HEK293T (cell line): ENCODE results near the gene CACNB1.

Experiments used
- CTCF ChIA-PET: fragments of 350-600 bp; formaldehyde crosslinking; extraction: SDS; loops from one replicate; lab custom pipeline; 2021; ENCODE audit warnings: antibody characterized with exemption, inconsistent platforms; lab: Yijun Ruan, JAX
- POLR2A ChIA-PET: fragments of 350-600 bp; formaldehyde crosslinking; extraction: SDS; loops from one replicate; lab custom pipeline; 2020; ENCODE audit warnings: antibody characterized with exemption, inconsistent platforms; lab: Yijun Ruan, JAX
- DNase-seq: peaks from one replicate; pipeline ENCODE4 v3.0.0; 2012; ENCODE audit warnings: mixed read lengths; ENCODE audit errors: extremely low spot score
- ARNT ChIP-seq: fragments of 450-650 bp; IDR thresholded peaks from 2 replicates; pipeline ENCODE4 v1.6.1; 2017; ENCODE audit warnings: mild to moderate bottlenecking
- BHLHE40 ChIP-seq: fragments of 450-650 bp; IDR thresholded peaks from 2 replicates; pipeline ENCODE4 v1.6.1; 2016; ENCODE audit warnings: mild to moderate bottlenecking, moderate library complexity, borderline replicate concordance
- CTBP1 ChIP-seq: fragments of 450-650 bp; IDR thresholded peaks from 2 replicates; pipeline ENCODE4 v1.6.1; 2016; ENCODE audit warnings: borderline replicate concordance
- ELF4 ChIP-seq: fragments of 450-650 bp; IDR thresholded peaks from 2 replicates; pipeline ENCODE4 v1.6.1; 2017; ENCODE audit warnings: antibody characterized with exemption
- FOXA1 ChIP-seq: fragments of 450-650 bp; IDR thresholded peaks from 2 replicates; pipeline ENCODE4 v1.6.1; 2016; ENCODE audit warnings: mild to moderate bottlenecking
- FOXK2 ChIP-seq: fragments of 450-650 bp; IDR thresholded peaks from 2 replicates; pipeline ENCODE4 v1.6.1; 2016; ENCODE audit warnings: mild to moderate bottlenecking
- FOXM1 ChIP-seq: fragments of 450-650 bp; IDR thresholded peaks from 2 replicates; pipeline ENCODE4 v1.6.1; 2017; ENCODE audit warnings: mild to moderate bottlenecking, borderline replicate concordance
- HDGF ChIP-seq: fragments of 450-650 bp; IDR thresholded peaks from 2 replicates; pipeline ENCODE4 v1.6.1; 2017; ENCODE audit warnings: antibody characterized with exemption, borderline replicate concordance
- L3MBTL2 ChIP-seq: fragments of 450-650 bp; conservative IDR thresholded peaks from 2 replicates; pipeline ENCODE4 v1.6.1; 2016; ENCODE audit warnings: mild to moderate bottlenecking
- LEF1 ChIP-seq: fragments of 450-650 bp; IDR thresholded peaks from 2 replicates; pipeline ENCODE4 v1.6.1; 2017; ENCODE audit warnings: mild to moderate bottlenecking, borderline replicate concordance
- NFRKB ChIP-seq: fragments of 450-650 bp; IDR thresholded peaks from 2 replicates; pipeline ENCODE4 v1.6.1; 2016; ENCODE audit warnings: mild to moderate bottlenecking, moderate library complexity
- SP1 ChIP-seq: fragments of 450-650 bp; IDR thresholded peaks from 2 replicates; pipeline ENCODE4 v1.6.1; 2017
- SUZ12 ChIP-seq: fragments of 450-650 bp; IDR thresholded peaks from 2 replicates; pipeline ENCODE4 v1.6.1; 2016; ENCODE audit warnings: mild to moderate bottlenecking
- TARDBP ChIP-seq: fragments of 450-650 bp; IDR thresholded peaks from 2 replicates; pipeline ENCODE4 v1.6.1; 2016
- ZNF384 ChIP-seq: fragments of 450-650 bp; IDR thresholded peaks from 2 replicates; pipeline ENCODE4 v1.6.1; 2016
- TF ChIP-seq, protein P1 (sequence below): fragments of 450-650 bp; IDR thresholded peaks from 2 replicates; pipeline ENCODE4 v1.6.1; 2016

Gene CACNB1

DNA sequence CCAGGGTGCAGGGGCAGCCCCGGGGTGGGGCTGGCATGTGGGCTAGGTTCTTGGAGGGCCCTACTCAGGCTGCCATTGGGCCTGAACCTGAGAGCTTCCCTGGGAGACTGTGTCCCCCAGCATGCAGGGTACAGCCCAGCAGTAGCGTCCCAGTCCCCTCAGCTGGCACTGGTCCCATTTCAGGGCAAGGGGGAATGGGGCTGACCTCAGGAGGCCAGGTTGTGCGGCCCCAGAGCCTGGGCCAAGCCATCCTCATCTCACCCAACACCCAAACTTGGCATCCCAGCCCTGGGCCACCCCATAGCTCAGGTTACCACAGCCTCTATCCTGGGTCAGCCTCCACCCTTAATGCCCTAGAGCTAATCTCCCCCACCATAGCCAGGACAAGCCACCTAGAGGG, 52.3 kb downstream of the CACNB1 start:
- no peak for DNase-seq
- ChIA-PET CTCF (interaction anchor here (1.3 kb wide), 1 partner anchor 19 kb away, joined by 3 read pairs; no protein-coding TSS in a partner anchor), POLR2A (interaction anchor here (1.2 to 1.5 kb wide), 2 partner anchors 9 to 55 kb away, joined by 4 to 6 read pairs; partner anchors contain the start of gene RPL19)
- TF ChIP-seq ARNT (no peak), LEF1 (no peak), ZNF384 (no peak), NFRKB (no peak), CTBP1 (no peak), ELF4 (no peak), SUZ12 (no peak), FOXA1 (no peak)
- TF ChIP-seq, protein P1, sequence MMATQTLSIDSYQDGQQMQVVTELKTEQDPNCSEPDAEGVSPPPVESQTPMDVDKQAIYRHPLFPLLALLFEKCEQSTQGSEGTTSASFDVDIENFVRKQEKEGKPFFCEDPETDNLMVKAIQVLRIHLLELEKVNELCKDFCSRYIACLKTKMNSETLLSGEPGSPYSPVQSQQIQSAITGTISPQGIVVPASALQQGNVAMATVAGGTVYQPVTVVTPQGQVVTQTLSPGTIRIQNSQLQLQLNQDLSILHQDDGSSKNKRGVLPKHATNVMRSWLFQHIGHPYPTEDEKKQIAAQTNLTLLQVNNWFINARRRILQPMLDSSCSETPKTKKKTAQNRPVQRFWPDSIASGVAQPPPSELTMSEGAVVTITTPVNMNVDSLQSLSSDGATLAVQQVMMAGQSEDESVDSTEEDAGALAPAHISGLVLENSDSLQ = no peak

DNA sequence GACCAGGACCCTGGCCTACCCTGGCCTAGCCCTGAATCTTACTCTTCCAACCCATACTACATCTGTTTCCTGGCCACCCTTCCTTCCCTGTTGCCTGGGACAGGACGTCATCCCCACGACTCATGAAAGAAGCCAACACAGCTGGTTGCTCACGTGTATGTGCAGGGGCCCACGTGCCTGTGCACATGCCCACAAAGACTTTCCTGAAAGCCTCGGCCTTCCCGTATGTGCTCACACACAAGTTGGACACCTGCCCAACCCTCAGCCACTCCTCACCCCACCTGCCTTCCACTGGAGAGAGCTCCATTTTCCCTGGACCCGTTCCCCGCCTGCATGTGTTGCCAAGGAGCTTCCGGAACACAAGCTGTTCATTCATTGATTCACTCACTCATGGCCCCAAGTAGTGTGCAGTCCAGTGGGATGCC, 53.0 kb downstream of the CACNB1 start:
- DNase-seq = no peak
- TF ChIP-seq, protein P1 = no peak
- no peak for TF ChIP-seq FOXK2
- TF ChIP-seq BHLHE40 = no peak
- TF ChIP-seq CTBP1 = no peak
- TF ChIP-seq ARNT = no peak
- no peak for TF ChIP-seq ZNF384
- TF ChIP-seq FOXA1 = no peak
- ChIA-PET CTCF (interaction anchor here (0.5 to 1.3 kb wide), 4 partner anchors 9 to 88 kb away, joined by 3 to 5 read pairs (median 4); no protein-coding TSS in a partner anchor), POLR2A (interaction anchor here (1.2 to 1.5 kb wide), 2 partner anchors 9 to 55 kb away, joined by 4 to 6 read pairs; partner anchors contain the start of gene RPL19)

DNA sequence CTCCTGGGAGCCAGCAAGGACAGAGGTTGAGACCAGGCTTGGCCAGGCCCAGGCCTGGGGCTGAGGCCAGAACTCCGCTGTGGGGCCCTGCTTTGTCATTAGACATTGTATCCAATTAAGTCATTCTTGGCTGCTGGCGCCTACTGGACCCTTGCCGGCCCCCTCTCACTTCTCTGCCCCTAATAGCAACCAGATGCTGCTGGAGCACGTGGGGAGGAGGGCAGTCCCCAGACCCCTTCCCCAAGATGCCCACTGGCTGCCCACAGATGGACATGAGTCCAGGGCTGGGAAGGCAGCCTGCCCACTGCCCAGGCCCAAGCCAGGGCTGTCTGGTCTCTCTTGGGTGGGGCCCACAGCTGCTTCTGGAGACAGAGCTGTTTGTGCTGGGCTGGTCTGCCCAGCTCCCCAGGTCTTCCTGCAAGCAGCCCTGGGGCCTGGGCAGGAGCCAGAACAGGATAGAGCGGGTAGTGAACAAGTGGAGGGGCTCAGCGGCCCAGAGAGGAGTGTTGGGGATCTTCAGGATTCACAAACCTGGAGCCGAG, 53.8 kb downstream of the CACNB1 start:
- CTCF ChIA-PET = interaction anchor here (0.6 to 1.0 kb wide), 2 partner anchors 10 to 35 kb away, joined by 3 to 4 read pairs; no protein-coding TSS in a partner anchor
- DNase-seq = no peak
- POLR2A ChIA-PET = no interaction called here

DNA sequence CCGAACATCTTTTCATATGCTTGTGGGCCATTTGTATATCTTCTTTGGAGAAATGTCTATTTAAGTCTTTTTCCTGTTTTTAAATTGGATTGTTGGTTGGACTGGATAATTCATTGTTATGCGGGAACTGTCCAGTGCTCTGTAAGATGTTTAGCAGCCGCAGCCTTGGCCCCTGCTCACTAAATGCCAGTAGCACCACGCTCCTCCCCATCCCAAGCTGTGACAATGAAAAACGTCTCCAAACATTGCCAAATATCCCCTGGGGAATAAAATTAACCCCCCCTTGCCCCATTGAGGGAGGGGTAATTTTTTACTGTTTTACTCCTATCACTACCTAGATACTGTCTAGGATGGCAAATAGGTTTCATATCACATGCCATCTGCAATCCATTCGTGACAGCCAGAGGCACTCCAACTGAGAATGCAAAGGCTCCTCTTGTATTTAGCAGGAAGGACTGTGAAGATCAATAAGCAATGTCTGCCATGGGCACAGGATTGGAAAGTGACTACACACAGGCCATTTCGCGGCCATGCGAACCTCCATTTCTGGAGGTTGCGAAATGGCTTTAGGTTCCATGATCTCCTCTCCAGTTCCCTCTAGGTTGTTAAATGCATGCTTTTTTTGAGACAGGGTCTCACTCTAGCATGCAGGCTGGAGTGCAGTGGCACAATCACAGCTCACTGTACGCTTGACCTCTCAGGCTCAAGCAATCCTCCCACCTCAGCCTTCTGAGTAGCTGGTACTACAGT, 55.4 kb downstream of the CACNB1 start:
- no peak for DNase-seq
- POLR2A ChIA-PET = no interaction called here
- TF ChIP-seq NFRKB (no peak), FOXM1 (no peak)
- TF ChIP-seq, protein P1 = no peak
- CTCF ChIA-PET = no interaction called here

More for the DNA sequence above, 53.8 kb downstream of the CACNB1 start:
- TF ChIP-seq, protein P1 = no peak
- TF ChIP-seq LEF1 (no peak), ELF4 (no peak), HDGF (no peak), FOXM1 (no peak), L3MBTL2 (no peak), FOXK2 (no peak), BHLHE40 (no peak), ZNF384 (no peak), CTBP1 (no peak), SUZ12 (no peak), ARNT (no peak), SP1 (no peak), TARDBP (no peak), FOXA1 (no peak)

DNA sequence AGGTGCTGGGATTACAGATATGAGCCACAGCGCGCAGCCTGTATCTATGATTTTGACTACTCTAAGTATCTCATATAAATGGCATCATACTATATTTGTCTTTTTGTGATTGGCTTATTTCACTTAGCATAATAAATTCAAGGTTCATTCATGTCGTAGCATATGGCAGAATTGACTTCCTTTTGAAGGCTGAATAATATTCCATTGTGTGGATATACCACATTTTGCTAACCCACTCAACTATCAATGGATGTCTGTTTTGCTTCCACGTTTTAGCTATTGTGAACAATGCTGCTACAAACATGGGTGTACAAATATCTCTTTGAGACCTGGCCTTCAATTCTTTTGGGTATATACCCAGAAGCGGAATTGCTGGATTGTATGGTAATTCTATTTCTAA, 56.2 kb downstream of the CACNB1 start:
- CTCF ChIA-PET = no interaction called here
- POLR2A ChIA-PET = no interaction called here
- no peak for DNase-seq
- TF ChIP-seq BHLHE40 (no peak), FOXA1 (no peak), L3MBTL2 (no peak), FOXK2 (no peak), NFRKB (no peak), SUZ12 (no peak), HDGF (no peak), SP1 (no peak), ARNT (no peak), FOXM1 (no peak), TARDBP (no peak), ZNF384 (no peak), CTBP1 (no peak), ELF4 (no peak), LEF1 (no peak)
- TF ChIP-seq, protein P1 = no peak
